ENCODE data around the gene ZNF618.

Gene ZNF618

DNA sequence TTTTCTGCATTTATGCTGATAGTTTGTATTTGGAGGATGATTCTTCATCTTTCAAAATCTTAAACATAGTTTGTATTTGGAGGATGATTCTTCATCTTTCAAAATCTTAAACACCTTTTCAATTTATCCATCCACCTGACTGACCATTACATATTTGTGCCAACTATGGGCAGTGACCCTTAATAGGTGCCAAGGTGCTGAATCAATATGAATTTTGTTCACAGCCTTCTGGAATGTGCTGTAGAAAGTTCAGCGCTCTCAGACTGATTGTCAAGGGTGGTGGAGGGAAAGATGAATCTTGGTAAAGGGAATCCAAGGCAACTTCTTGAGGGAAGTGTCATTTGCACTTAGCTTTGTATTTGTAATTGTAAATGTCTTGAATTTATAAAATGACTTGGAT lies 18.1 kb downstream of the ZNF618 start:
- no peak overlapping the region for H3K4me3 ChIP-seq (ENCODE audit: low read depth, low read length)
- TF ChIP-seq, protein P1, sequence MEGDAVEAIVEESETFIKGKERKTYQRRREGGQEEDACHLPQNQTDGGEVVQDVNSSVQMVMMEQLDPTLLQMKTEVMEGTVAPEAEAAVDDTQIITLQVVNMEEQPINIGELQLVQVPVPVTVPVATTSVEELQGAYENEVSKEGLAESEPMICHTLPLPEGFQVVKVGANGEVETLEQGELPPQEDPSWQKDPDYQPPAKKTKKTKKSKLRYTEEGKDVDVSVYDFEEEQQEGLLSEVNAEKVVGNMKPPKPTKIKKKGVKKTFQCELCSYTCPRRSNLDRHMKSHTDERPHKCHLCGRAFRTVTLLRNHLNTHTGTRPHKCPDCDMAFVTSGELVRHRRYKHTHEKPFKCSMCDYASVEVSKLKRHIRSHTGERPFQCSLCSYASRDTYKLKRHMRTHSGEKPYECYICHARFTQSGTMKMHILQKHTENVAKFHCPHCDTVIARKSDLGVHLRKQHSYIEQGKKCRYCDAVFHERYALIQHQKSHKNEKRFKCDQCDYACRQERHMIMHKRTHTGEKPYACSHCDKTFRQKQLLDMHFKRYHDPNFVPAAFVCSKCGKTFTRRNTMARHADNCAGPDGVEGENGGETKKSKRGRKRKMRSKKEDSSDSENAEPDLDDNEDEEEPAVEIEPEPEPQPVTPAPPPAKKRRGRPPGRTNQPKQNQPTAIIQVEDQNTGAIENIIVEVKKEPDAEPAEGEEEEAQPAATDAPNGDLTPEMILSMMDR (IDR thresholded peaks at IDR 0.05; ENCODE audit: low read depth, low read length, missing control alignments) = no peak
- in situ Hi-C loops (cut with HindIII; ENCODE audit: low sequenced_read_pairs) = no loop called here
- DNase-seq (ENCODE audit: low read depth) = no peak

DNA sequence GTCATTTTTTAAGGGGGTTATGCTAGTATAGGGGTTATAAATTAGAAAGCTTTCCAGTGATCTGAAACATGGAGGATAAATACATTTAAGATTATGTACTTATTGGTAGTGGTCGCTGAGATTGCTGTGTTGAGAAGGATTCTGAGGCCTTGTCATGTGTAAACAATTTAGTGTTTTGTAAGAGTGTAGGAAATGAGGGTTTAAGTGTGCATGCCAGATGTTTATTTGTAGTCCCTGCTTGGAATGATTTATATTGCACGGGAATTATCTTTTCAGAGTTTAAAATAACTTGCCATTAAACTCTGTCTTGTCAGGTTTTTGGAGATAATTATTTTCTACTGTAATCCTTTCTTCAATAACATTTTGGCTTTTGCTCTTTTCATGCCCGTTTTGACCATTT lies 19.4 kb downstream of the ZNF618 start:
- no peak for DNase-seq (ENCODE audit: low read depth)
- H3K4me3 ChIP-seq (ENCODE audit: low read depth, low read length) = no peak overlapping the region
- TF ChIP-seq, protein P1 (IDR thresholded peaks at IDR 0.05; ENCODE audit: low read depth, low read length, missing control alignments) = no peak
- in situ Hi-C loops (cut with HindIII; ENCODE audit: low sequenced_read_pairs) = no loop called here

DNA sequence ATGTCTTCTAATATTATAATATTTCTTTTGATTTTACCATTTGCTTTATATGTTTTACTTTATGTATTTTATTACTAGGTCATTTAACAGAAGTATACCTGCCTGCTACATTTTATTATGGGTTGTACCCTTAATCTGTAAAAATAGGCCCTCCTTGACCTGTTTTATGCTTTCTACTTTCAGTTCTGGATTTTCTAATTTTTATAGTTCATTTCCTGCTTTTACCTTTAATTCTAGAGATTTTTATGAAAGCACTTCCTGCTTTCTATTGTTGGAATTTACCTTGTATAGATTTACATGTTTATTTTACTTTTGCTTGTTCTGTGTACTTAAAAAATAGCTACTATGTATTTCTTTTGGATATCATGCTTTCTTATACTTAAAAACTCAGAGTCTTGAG lies 20.6 kb downstream of the ZNF618 start:
- no peak for DNase-seq (ENCODE audit: low read depth)
- in situ Hi-C loops (cut with HindIII; ENCODE audit: low sequenced_read_pairs) = no loop called here
- TF ChIP-seq, protein P1 (IDR thresholded peaks at IDR 0.05; ENCODE audit: low read depth, low read length, missing control alignments) = no peak
- no peak overlapping the region for H3K4me3 ChIP-seq (ENCODE audit: low read depth, low read length)

DNA sequence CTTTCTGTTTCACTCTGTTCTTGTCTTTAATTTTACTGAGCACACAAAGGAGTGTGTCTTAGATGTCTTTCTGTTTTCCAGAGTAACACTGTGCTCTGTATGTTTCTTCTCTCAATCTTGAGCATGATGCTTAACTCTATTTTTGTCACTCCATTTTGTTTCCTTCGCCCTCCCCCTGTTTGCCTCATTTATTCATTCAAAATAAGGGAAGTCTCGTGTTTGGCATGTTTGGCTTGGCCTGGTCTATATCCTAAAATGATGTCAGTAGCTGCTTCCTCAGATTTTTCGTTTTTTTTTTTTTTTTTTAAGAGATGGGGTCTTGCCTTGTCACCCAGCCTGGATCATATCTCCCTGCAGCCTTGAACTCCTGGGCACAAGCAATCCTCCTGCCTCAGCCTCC lies 22.0 kb downstream of the ZNF618 start:
- TF ChIP-seq, protein P1 (IDR thresholded peaks at IDR 0.05; ENCODE audit: low read depth, low read length, missing control alignments) = no peak
- DNase-seq (ENCODE audit: low read depth) = no peak
- in situ Hi-C loops (cut with HindIII; ENCODE audit: low sequenced_read_pairs) = no loop called here

DNA sequence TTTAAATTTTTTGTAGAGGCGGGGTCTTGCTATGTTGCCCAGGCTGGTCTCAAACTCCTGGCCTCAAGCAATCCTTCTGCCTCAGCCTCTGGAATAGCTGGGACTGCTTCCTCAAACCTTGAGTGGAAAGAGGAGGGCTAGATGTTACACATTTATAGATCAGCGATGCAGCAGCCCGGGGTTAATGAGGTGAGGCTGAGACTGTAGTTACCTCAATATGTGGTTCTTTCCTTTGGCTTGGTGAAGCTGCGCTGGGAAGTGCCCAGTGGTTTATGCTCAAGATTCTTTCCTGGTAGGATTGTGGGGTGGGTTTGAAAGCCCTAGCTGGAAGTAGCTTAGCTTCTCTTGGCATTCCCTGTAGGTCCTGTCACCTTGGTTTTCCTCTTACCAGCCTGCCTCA lies 22.5 kb downstream of the ZNF618 start:
- in situ Hi-C loops (cut with HindIII; ENCODE audit: low sequenced_read_pairs) = no loop called here

More for the DNA sequence above, 22.0 kb downstream of the ZNF618 start:
- H3K4me3 ChIP-seq (ENCODE audit: low read depth, low read length) = no peak overlapping the region

DNA sequence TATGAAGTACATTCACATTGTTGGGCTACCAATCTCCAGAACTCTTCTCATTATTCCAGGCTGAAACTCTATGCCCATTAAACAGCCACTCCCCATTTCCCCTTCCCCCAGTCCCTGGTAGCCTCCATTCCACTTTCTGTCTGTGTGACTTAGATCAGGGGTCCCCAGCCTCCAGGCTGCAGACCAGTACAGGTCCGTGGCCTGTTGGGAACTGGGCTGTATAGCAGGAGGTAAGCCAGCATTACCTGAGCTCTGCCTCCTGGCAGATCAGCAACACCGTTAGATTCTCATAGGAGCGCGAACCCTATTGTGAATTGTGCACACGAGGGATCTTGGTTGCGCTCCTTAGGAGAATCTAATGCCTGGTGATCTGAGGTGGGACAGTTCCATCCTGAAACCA lies 23.1 kb downstream of the ZNF618 start:
- in situ Hi-C loops (cut with HindIII; ENCODE audit: low sequenced_read_pairs) = no loop called here
- TF ChIP-seq, protein P1 (IDR thresholded peaks at IDR 0.05; ENCODE audit: low read depth, low read length, missing control alignments) = no peak

More for the DNA sequence above, 22.5 kb downstream of the ZNF618 start:
- DNase-seq (ENCODE audit: low read depth) = no peak
- H3K4me3 ChIP-seq (ENCODE audit: low read depth, low read length) = no peak overlapping the region
- TF ChIP-seq, protein P1 (IDR thresholded peaks at IDR 0.05; ENCODE audit: low read depth, low read length, missing control alignments) = no peak

DNA sequence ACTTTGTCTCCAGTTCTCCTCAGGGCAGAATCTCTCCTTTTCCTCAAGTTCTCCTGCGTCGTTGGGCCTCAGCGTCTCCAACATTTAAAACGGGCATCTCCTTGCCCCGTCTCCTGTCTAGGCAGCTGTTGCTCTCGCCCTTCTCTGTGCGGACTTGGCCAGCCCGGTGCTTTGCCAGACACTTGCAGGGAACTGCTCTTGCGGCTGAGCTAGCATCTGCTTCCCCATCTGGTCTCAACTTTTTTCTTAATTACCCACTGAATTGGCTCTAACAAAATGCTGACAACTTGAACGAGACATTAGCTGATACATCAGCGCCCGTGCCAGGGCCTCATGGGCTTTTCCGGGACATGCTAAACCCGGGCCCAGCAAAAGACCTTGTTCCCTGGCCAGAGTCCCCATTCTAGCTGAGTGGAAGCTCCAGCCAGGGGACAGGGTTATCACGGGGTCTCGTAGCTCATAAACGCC lies 25.1 kb downstream of the ZNF618 start:
- no peak overlapping the region for H3K4me3 ChIP-seq (ENCODE audit: low read depth, low read length)
- in situ Hi-C loops (cut with HindIII; ENCODE audit: low sequenced_read_pairs) = no loop called here
- DNase-seq (ENCODE audit: low read depth) = no peak
- TF ChIP-seq, protein P1 (IDR thresholded peaks at IDR 0.05; ENCODE audit: low read depth, low read length, missing control alignments) = no peak

More for the DNA sequence above, 23.1 kb downstream of the ZNF618 start:
- DNase-seq (ENCODE audit: low read depth) = no peak
- H3K4me3 ChIP-seq (ENCODE audit: low read depth, low read length) = no peak overlapping the region

Measured in astrocyte of the cerebellum (primary cell).